SK-N-SH (cell line): ENCODE results near the gene SRSF10.

Experiments used
- CTCF ChIP-seq: fragments of 200-600 bp; sonication (generic); IDR thresholded peaks from 2 replicates; pipeline ENCODE4 v1.6.1; 2017; ENCODE audit warnings: antibody characterized with exemption, mild to moderate bottlenecking, moderate library complexity
- EP300 ChIP-seq, 2 experiments: IDR thresholded peaks; 2 replicates each; pipeline versions ENCODE4 v1.4.0 to v1.6.1; 2012; ENCODE audit warnings: borderline replicate concordance in 1 of 2, low read depth in 1 of 2, low read length in 1 of 2
- GATA2 ChIP-seq: sonication (generic); formaldehyde crosslinking; IDR thresholded peaks from 2 replicates; pipeline ENCODE4 v1.5.0; 2020; ENCODE audit warnings: mild to moderate bottlenecking, missing genetic modification reagents
- JUND ChIP-seq: IDR thresholded peaks from 2 replicates; pipeline ENCODE4 v1.4.0; 2012
- MAX ChIP-seq: IDR thresholded peaks from 2 replicates; pipeline ENCODE4 v1.4.0; 2012; ENCODE audit warnings: low read depth
- MXI1 ChIP-seq: IDR thresholded peaks from 2 replicates; pipeline ENCODE4 v1.6.1; 2012; ENCODE audit warnings: mild to moderate bottlenecking, low read depth, low read length, improper control_type of control experiment
- POLR2AphosphoS5 ChIP-seq: IDR thresholded peaks from 2 replicates; pipeline ENCODE4 v1.6.1; 2012; ENCODE audit warnings: low read depth, low read length
- RCOR1 ChIP-seq: fragments of 150-350 bp; IDR thresholded peaks from 2 replicates; pipeline ENCODE4 v1.6.1; 2017; ENCODE audit warnings: antibody characterized with exemption, low read length
- RXRA ChIP-seq: IDR thresholded peaks from 2 replicates; pipeline ENCODE4 v1.4.0; 2012; ENCODE audit warnings: low read depth, mild to moderate bottlenecking, borderline replicate concordance
- SMC3 ChIP-seq: IDR thresholded peaks from 2 replicates; pipeline ENCODE4 v1.6.1; 2012; ENCODE audit warnings: low read depth, low read length, improper control_type of control experiment
- USF2 ChIP-seq: fragments of 150-350 bp; IDR thresholded peaks from 2 replicates; pipeline ENCODE4 v1.6.1; 2017; ENCODE audit warnings: antibody characterized with exemption, low read length, low read depth, borderline replicate concordance
- TF ChIP-seq, protein P1 (sequence below): IDR thresholded peaks from 2 replicates; pipeline ENCODE4 v1.6.1; 2012; ENCODE audit warnings: mild to moderate bottlenecking, low read depth, low read length, moderate library complexity

DNA sequence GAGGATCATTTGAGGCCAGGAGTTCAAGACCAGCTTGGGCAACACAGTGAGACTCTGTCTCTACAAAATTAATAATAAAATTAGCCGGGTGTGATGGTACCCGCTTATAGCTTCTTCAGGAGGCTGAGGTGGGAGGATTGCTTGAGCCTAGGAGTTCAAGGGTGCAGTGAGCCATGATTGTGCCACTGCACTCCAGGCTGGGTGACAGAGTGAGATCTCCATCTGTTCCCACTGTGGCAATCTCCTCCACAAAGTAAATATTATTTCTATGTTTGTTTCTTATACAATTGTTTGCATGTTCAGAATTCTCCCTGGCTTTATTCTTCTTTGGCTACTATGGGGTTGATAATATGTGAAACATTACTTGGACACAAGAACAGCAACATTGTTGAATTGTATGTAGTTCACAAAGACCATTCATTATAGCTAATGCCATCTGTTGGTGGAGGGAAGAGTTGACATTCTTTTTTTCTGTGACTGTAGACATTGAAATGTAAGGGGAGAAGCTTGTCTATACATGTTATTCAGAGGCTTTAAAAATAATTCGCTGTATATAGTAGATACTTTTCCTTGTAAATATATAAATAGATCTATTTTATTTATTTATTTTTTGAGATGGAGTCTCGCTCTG lies 47.8 kb upstream of the SRSF10 start:
- TF ChIP-seq CTCF: peak; percentile 75
- no peak for TF ChIP-seq MXI1
- TF ChIP-seq MAX: no peak
- peak; percentile 64 for TF ChIP-seq SMC3
- no peak for TF ChIP-seq RCOR1
- TF ChIP-seq RXRA: no peak
- no peak for TF ChIP-seq POLR2AphosphoS5
- TF ChIP-seq, protein P1, sequence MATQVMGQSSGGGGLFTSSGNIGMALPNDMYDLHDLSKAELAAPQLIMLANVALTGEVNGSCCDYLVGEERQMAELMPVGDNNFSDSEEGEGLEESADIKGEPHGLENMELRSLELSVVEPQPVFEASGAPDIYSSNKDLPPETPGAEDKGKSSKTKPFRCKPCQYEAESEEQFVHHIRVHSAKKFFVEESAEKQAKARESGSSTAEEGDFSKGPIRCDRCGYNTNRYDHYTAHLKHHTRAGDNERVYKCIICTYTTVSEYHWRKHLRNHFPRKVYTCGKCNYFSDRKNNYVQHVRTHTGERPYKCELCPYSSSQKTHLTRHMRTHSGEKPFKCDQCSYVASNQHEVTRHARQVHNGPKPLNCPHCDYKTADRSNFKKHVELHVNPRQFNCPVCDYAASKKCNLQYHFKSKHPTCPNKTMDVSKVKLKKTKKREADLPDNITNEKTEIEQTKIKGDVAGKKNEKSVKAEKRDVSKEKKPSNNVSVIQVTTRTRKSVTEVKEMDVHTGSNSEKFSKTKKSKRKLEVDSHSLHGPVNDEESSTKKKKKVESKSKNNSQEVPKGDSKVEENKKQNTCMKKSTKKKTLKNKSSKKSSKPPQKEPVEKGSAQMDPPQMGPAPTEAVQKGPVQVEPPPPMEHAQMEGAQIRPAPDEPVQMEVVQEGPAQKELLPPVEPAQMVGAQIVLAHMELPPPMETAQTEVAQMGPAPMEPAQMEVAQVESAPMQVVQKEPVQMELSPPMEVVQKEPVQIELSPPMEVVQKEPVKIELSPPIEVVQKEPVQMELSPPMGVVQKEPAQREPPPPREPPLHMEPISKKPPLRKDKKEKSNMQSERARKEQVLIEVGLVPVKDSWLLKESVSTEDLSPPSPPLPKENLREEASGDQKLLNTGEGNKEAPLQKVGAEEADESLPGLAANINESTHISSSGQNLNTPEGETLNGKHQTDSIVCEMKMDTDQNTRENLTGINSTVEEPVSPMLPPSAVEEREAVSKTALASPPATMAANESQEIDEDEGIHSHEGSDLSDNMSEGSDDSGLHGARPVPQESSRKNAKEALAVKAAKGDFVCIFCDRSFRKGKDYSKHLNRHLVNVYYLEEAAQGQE: no peak
- TF ChIP-seq EP300 (IDR thresholded peaks at IDR 0.05; ENCODE audit: borderline replicate concordance in 1 of 2, low read depth in 1 of 2, low read length in 1 of 2): no peak
- TF ChIP-seq GATA2 (CRISPR knock-in tag): no peak
- no peak for TF ChIP-seq USF2
- TF ChIP-seq JUND: no peak
